ENCODE measurements around the gene RPL35. TPM values are rescaled to one million over a fixed set of nuclear protein-coding genes. Genes with fewer than 3 reads are reported as not detected.

RPL35 gene
- total RNA-seq, 4 donors from 2014 or later = 462 to 1,338 (median 588) TPM

GRCh38 chr9:124886866-124887492 lies 25.2 kb upstream of the RPL35 start:
- H3K27me3 ChIP-seq = no peaks in the 10 kb centered on the region
- H3K27ac ChIP-seq = no peak overlapping the region
- no peaks in the 10 kb centered on the region for H3K9me3 ChIP-seq
- H3K36me3 ChIP-seq = peaks cover 0 to 80% (median 0%) of the 10 kb centered on the region in 3 donors
- no peak overlapping the region for H3K4me3 ChIP-seq
- H3K4me1 ChIP-seq = no peaks in the 10 kb centered on the region
- TF ChIP-seq POLR2A (IDR thresholded peaks at IDR 0.05) (no peak), CTCF (IDR thresholded peaks at IDR 0.05) (no peak)
- DNase-seq = no peak

GRCh38 chr9:124886461-124886860 lies 24.7 kb upstream of the RPL35 start:
- Histone ChIP-seq H3K27ac (no peak overlapping the region), H3K4me1 (no peaks in the 10 kb centered on the region), H3K36me3 (peaks cover 0 to 85% (median 0%) of the 10 kb centered on the region in 3 donors), H3K9me3 (no peaks in the 10 kb centered on the region), H3K27me3 (no peaks in the 10 kb centered on the region), H3K4me3 (no peak overlapping the region)
- TF ChIP-seq POLR2A (IDR thresholded peaks at IDR 0.05) (no peak), CTCF (IDR thresholded peaks at IDR 0.05) (no peak)
- no peak for DNase-seq

GRCh38 chr9:124885551-124885950 lies 23.8 kb upstream of the RPL35 start:
- H3K36me3 ChIP-seq = peaks cover 0 to 88% (median 0%) of the 10 kb centered on the region in 3 donors
- no peak overlapping the region for H3K27ac ChIP-seq
- H3K4me1 ChIP-seq = no peaks in the 10 kb centered on the region
- H3K27me3 ChIP-seq = no peaks in the 10 kb centered on the region
- H3K9me3 ChIP-seq = no peaks in the 10 kb centered on the region
- no peak overlapping the region for H3K4me3 ChIP-seq
- TF ChIP-seq POLR2A (IDR thresholded peaks at IDR 0.05) = no peak
- TF ChIP-seq CTCF (IDR thresholded peaks at IDR 0.05) = no peak
- DNase-seq = no peak

- Histone ChIP-seq H3K4me3 (no peak overlapping the region), H3K36me3 (peaks cover 0 to 88% (median 0%) of the 10 kb centered on the region in 3 donors), H3K9me3 (no peaks in the 10 kb centered on the region), H3K4me1 (no peaks in the 10 kb centered on the region), H3K27me3 (no peaks in the 10 kb centered on the region), H3K27ac (no peak overlapping the region)
- DNase-seq = no peak
- TF ChIP-seq POLR2A (IDR thresholded peaks at IDR 0.05) (no peak), CTCF (IDR thresholded peaks at IDR 0.05) (no peak)
These were observed 22.6 kb upstream of the RPL35 start for GRCh38 chr9:124884376-124884775.

GRCh38 chr9:124882231-124882630 lies 20.5 kb upstream of the RPL35 start:
- Histone ChIP-seq H3K36me3 (peaks cover 0 to 86% (median 0%) of the 10 kb centered on the region in 3 donors), H3K27me3 (no peaks in the 10 kb centered on the region), H3K4me3 (no peak overlapping the region), H3K4me1 (no peaks in the 10 kb centered on the region), H3K9me3 (no peaks in the 10 kb centered on the region), H3K27ac (no peak overlapping the region)
- TF ChIP-seq CTCF (IDR thresholded peaks at IDR 0.05) (no peak), POLR2A (IDR thresholded peaks at IDR 0.05) (no peak)
- DNase-seq = no peak

All from Peyer's patch (tissue), 4 donors.